K562 (cell line): ENCODE results near the gene DIP2B. TPM values are rescaled to one million over a fixed set of nuclear protein-coding genes. Genes with fewer than 3 reads are reported as not detected.

ENCODE experiments used
- ATAC-seq: fragments of 200-7000 bp; cut with Tn5 transposase; 3 replicates; pipeline ENCODE4 v1.9.1; 2020; ENCODE audit warnings: moderate library complexity
- BruUV-seq: library from RNA; stranded (reverse); fragments of 400-500 nt; replicated peaks from 2 replicates; lab custom pipeline; 2021; lab: Mats Ljungman, UMichigan
- CTCF ChIA-PET: fragments of 300-600 bp; formaldehyde crosslinking; extraction: SDS; loops from one replicate; lab custom pipeline; 2021; ENCODE audit warnings: low intra/inter-chr PET ratio; lab: Yijun Ruan, JAX
- POLR2A ChIA-PET: fragments of 300-600, 350-650 bp; sonication (Branson Sonifier 250); formaldehyde crosslinking; extraction: SDS; loops from one replicate; lab custom pipeline; 2021; ENCODE audit warnings: antibody characterized with exemption, inconsistent platforms; lab: Yijun Ruan, JAX
- DNase-seq, 4 experiments: peaks; one replicate each; pipeline versions ENCODE4 v3.0.0 to v3.0.0-alpha.2; 2011 to 2018; ENCODE audit warnings: low spot score in 3 of 4, mixed read lengths in 3 of 4; ENCODE audit errors: extremely low read depth in 1 of 4
- FAIRE-seq: peaks from 2 replicates; lab custom pipeline; 2011; peaks lifted over from hg19 to GRCh38; lab: Jason Lieb, UNC
- H2AFZ ChIP-seq: 2 replicates; pipeline ENCODE4 v1.6.0; 2011; ENCODE audit warnings: low read depth, low read length, control low read depth, inconsistent platforms
- H3K27ac ChIP-seq: fragments of 200-600 bp; 3 replicates; pipeline ENCODE4 v1.8.0; 2011; ENCODE audit warnings: low read depth, mild to moderate bottlenecking, control low read depth, inconsistent platforms, low read length, moderate library complexity, mixed read lengths; ENCODE audit errors: extremely low read depth
- H3K27me3 ChIP-seq, 2 experiments: fragments of 300-600 bp in 1 of 2; 2 replicates in 1 of 2; 3 replicates in 1 of 2; pipeline versions ENCODE4 v1.6.0 to v1.8.0; 2011; ENCODE audit warnings: inconsistent platforms in 2 of 2, low read length in 2 of 2, mild to moderate bottlenecking in 1 of 2, mixed read lengths in 1 of 2, moderate library complexity in 1 of 2; ENCODE audit not compliant: control insufficient read depth in 2 of 2, insufficient read depth in 2 of 2
- H3K36me3 ChIP-seq: fragments of 300-600 bp; 3 replicates; pipeline ENCODE4 v1.8.0; 2011; ENCODE audit warnings: mild to moderate bottlenecking, low read length, inconsistent platforms; ENCODE audit not compliant: control insufficient read depth, insufficient read depth
- H3K4me1 ChIP-seq, 2 experiments: fragments of 200-600 bp in 1 of 2; replicated peaks in 1 of 2; 2 replicates in 1 of 2; 3 replicates in 1 of 2; pipeline versions ENCODE4 v1.5.1 to v1.8.0; 2011; ENCODE audit warnings: inconsistent platforms in 2 of 2, low read length in 2 of 2, mild to moderate bottlenecking in 1 of 2, mixed read lengths in 1 of 2, moderate library complexity in 1 of 2; ENCODE audit not compliant: control insufficient read depth in 2 of 2, insufficient read depth in 2 of 2
- H3K4me2 ChIP-seq: 2 replicates; pipeline ENCODE4 v1.6.1; 2011; ENCODE audit warnings: low read length, control low read depth, inconsistent platforms, mixed read lengths; ENCODE audit not compliant: insufficient read depth
- H3K4me3 ChIP-seq: fragments of 200-600 bp; sonication (generic), shearing (Covaris generic); 2 replicates; pipeline ENCODE4 v1.5.1; 2016; ENCODE audit warnings: control low read depth, inconsistent platforms
- H3K79me2 ChIP-seq: fragments of 200-600 bp; 3 replicates; pipeline ENCODE4 v1.8.0; 2011; ENCODE audit warnings: low read length, inconsistent platforms; ENCODE audit not compliant: control insufficient read depth, insufficient read depth
- H3K9ac ChIP-seq, 2 experiments: 2 replicates each; pipeline versions ENCODE4 v1.6.0 to v1.6.1; 2011; ENCODE audit warnings: low read depth in 2 of 2, low read length in 2 of 2, control low read depth in 1 of 2, inconsistent platforms in 1 of 2, mild to moderate bottlenecking in 1 of 2, mixed read lengths in 1 of 2; ENCODE audit not compliant: insufficient read depth in 1 of 2
- H3K9me1 ChIP-seq: one replicate; pipeline ENCODE4 v1.6.0; 2011; ENCODE audit warnings: inconsistent platforms, mild to moderate bottlenecking, low read length, moderate library complexity; ENCODE audit not compliant: control insufficient read depth, insufficient read depth
- H3K9me3 ChIP-seq: replicated peaks from 2 replicates; pipeline ENCODE4 v1.5.1; 2011; ENCODE audit warnings: low read depth, low read length, inconsistent platforms; ENCODE audit not compliant: control insufficient read depth, insufficient read depth
- H4K20me1 ChIP-seq: replicated peaks from 2 replicates; pipeline ENCODE4 v1.6.1; 2011; ENCODE audit warnings: low read length, inconsistent platforms, mixed read lengths; ENCODE audit not compliant: control insufficient read depth, insufficient read depth
- KDM5B ChIP-seq: fragments of 200-600 bp; sonication (generic); IDR thresholded peaks from 2 replicates; pipeline ENCODE4 v1.6.1; 2012; ENCODE audit warnings: low read depth, mild to moderate bottlenecking, moderate library complexity, low read length, control low read depth, inconsistent platforms; ENCODE audit not compliant: insufficient replicate concordance
- MYBL2 ChIP-seq, 2 experiments: fragments of 450-650 bp in 1 of 2; sonication (generic) in 1 of 2; formaldehyde crosslinking in 1 of 2; IDR thresholded peaks; 2 replicates each; pipeline versions ENCODE4 v1.6.1 to v1.8.1; 2017 to 2022; ENCODE audit warnings: borderline replicate concordance in 1 of 2, inconsistent platforms in 1 of 2, low read depth in 1 of 2, mild to moderate bottlenecking in 1 of 2, missing genetic modification reagents in 1 of 2, moderate library complexity in 1 of 2
- SETDB1 ChIP-seq: IDR thresholded peaks from one replicate; pipeline ENCODE4 v1.6.1; 2012; ENCODE audit warnings: low read length, control low read depth, inconsistent platforms
- ZNF431 ChIP-seq: sonication (generic); formaldehyde crosslinking; IDR thresholded peaks from 2 replicates; pipeline ENCODE4 v1.8.0; 2022; ENCODE audit warnings: mild to moderate bottlenecking, missing genetic modification reagents
- ZNF57 ChIP-seq: fragments of 450-650 bp; formaldehyde crosslinking; IDR thresholded peaks from 2 replicates; pipeline ENCODE4 v1.4.0; 2020; ENCODE audit warnings: mild to moderate bottlenecking, moderate library complexity
- WGBS: fragments of 100-300 bp; shearing (Covaris generic); methylation state at CpG from one replicate; pipeline ENCODE4 v1.1.6; 2016; ENCODE audit warnings: low coverage, mixed read lengths; ENCODE audit not compliant: insufficient coverage; ENCODE audit errors: missing lambda C conversion rate; 5-methylcytosine and 5-hydroxymethylcytosine counted together
- in situ Hi-C: fragments of 300-500 bp; cut with MboI; formaldehyde crosslinking; loops from 4 replicates; pipeline ENCODE4 v1.15.0; 2018; ENCODE audit warnings: inconsistent platforms, mixed read lengths
- intact Hi-C: fragments of 100-400 bp; cut with micrococcal nuclease; formaldehyde crosslinking; loops from 2 replicates; pipeline ENCODE4 v1.14.2; 2022
- polyA plus RNA-seq, 8 experiments: library from polyadenylated mRNA; depleted of rRNA in 4 of 8; stranded (reverse) in 5 of 8; unstranded in 3 of 8; fragments of >200 nt; fragmentation: Nextera tagmentation in 2 of 8; fragmentation: Illumina TruSeq in 1 of 8; extraction: Ambion mirVana in 2 of 8; extraction: Trizol in 1 of 8; gene quantifications; 2 replicates each; pipeline versions ENCODE4 v1.2.1 to v1.2.3, GENCODE V29; 2011 to 2014; ENCODE audit warnings: inconsistent platforms in 1 of 8, missing spikeins in 1 of 8
- total RNA-seq, 7 experiments: library from RNA; depleted of rRNA in 6 of 7; stranded (reverse); fragments of >200 nt in 6 of 7; fragmentation: Illumina TruSeq in 2 of 7; extraction: Trizol in 2 of 7; gene quantifications; 2 replicates each; pipeline versions ENCODE4 v1.2.1 to v1.2.3, GENCODE V29; 2011 to 2021; ENCODE audit warnings: low replicate concordance in 1 of 7
- TF ChIP-seq, protein P1 (sequence below): fragments of 450-650 bp; IDR thresholded peaks from 2 replicates; pipeline ENCODE4 v1.6.1; 2018; ENCODE audit not compliant: partially characterized antibody
- TF ChIP-seq, protein P2 (sequence below): fragments of 450-650 bp; conservative IDR thresholded peaks from 2 replicates; pipeline ENCODE4 v1.6.1; 2016; ENCODE audit warnings: missing genetic modification characterization, low read depth, mild to moderate bottlenecking, missing compliant biosample characterization, moderate library complexity

DIP2B gene
- total and polyA plus RNA-seq, 9 of the 15 experiments (the other 6 are each of a cell fraction or from before 2014, with no cell fraction given), result 4.6 to 26.1 (median 18.8) TPM

DNA sequence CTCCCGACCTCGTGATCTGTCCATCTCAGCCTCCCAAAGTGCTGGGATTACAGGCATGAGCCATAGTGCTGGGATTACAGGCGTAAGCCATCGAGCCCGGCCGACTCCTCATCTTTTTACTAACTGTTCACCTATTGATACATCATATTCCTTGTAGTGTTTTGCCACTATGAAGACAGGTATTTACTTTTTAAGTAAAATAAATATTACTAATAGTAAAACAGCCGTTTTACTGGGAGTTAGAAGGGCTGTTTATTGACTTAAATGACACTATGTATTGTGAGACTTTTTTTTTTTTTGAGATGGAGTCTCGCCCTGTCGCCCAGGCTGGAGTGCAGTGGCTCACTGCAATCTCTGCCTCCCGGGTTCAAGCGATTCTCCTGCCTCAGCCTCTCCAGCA, 51.5 kb downstream of the DIP2B start:
- Histone ChIP-seq H3K4me3 (no peak overlapping the region), H3K36me3 (peaks cover 19% of the 10 kb centered on the region; the same call in 2 of the 3 replicates), H3K4me1 (peaks cover 27 to 28% of the 10 kb centered on the region in 2 experiments), H3K79me2 (peaks cover 65% of the 10 kb centered on the region), H3K4me2 (no peak overlapping the region)
- 91% methylated on average over 10 of the region's 11 CpGs for WGBS
- POLR2A ChIA-PET, result interaction anchor here (0.8 kb wide), 1 partner anchor 14 kb away, joined by 3 read pairs; no protein-coding TSS in a partner anchor
- TF ChIP-seq, protein P1, sequence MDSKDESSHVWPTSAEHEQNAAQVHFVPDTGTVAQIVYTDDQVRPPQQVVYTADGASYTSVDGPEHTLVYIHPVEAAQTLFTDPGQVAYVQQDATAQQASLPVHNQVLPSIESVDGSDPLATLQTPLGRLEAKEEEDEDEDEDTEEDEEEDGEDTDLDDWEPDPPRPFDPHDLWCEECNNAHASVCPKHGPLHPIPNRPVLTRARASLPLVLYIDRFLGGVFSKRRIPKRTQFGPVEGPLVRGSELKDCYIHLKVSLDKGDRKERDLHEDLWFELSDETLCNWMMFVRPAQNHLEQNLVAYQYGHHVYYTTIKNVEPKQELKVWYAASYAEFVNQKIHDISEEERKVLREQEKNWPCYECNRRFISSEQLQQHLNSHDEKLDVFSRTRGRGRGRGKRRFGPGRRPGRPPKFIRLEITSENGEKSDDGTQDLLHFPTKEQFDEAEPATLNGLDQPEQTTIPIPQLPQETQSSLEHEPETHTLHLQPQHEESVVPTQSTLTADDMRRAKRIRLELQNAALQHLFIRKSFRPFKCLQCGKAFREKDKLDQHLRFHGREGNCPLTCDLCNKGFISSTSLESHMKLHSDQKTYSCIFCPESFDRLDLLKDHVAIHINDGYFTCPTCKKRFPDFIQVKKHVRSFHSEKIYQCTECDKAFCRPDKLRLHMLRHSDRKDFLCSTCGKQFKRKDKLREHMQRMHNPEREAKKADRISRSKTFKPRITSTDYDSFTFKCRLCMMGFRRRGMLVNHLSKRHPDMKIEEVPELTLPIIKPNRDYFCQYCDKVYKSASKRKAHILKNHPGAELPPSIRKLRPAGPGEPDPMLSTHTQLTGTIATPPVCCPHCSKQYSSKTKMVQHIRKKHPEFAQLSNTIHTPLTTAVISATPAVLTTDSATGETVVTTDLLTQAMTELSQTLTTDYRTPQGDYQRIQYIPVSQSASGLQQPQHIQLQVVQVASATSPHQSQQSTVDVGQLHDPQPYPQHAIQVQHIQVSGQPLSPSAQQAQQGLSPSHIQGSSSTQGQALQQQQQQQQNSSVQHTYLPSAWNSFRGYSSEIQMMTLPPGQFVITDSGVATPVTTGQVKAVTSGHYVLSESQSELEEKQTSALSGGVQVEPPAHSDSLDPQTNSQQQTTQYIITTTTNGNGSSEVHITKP, result no peak
- TF ChIP-seq ZNF431, result no peak
- TF ChIP-seq KDM5B, result no peak
- no peak for TF ChIP-seq SETDB1
- no peak for TF ChIP-seq ZNF57 (CRISPR knock-in tag)
- TF ChIP-seq MYBL2 (IDR thresholded peaks at IDR 0.05; ENCODE audit: low read depth), result no peak
- no peak for TF ChIP-seq MYBL2 (CRISPR knock-in tag; IDR thresholded peaks at IDR 0.05; ENCODE audit: borderline replicate concordance)
- TF ChIP-seq, protein P2, sequence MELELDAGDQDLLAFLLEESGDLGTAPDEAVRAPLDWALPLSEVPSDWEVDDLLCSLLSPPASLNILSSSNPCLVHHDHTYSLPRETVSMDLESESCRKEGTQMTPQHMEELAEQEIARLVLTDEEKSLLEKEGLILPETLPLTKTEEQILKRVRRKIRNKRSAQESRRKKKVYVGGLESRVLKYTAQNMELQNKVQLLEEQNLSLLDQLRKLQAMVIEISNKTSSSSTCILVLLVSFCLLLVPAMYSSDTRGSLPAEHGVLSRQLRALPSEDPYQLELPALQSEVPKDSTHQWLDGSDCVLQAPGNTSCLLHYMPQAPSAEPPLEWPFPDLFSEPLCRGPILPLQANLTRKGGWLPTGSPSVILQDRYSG (tag), result no peak
- TF ChIP-seq, all 486 proteins: peak for 0
- Histone ChIP-seq H3K27me3 (no peaks in the 10 kb centered on the region), H2AFZ (no peak overlapping the region), H3K9ac (no peak overlapping the region), H3K27ac (no peak overlapping the region; the same call in 2 of the 3 replicates), H3K9me1 (no peaks in the 10 kb centered on the region), H3K9me3 (no peaks in the 10 kb centered on the region), H4K20me1 (no peaks in the 10 kb centered on the region)
- BruUV-seq, result no TSS peak
- CTCF ChIA-PET, result no interaction called here
- in situ Hi-C loops (no loop called here), intact Hi-C loops (no loop called here)
- DNase-seq (no peak), ATAC-seq (no peak), FAIRE-seq (no peak)
